Measurements from ENCODE around the gene ZNF614. TPM values are rescaled to one million over a fixed set of nuclear protein-coding genes. Genes with fewer than 3 reads are reported as not detected.
"Not testable (repeated sequence)": the region's sequence is repeated elsewhere in the genome, so short reads cannot be mapped to it uniquely, and the experiment has no call there.

Gene ZNF614
- total RNA-seq, 2 donors from 2014 or later, result 7.2 to 14.7 TPM

- H3K27me3 Mint-ChIP-seq, result no peaks in the 10 kb centered on the region
- H3K27ac Mint-ChIP-seq, result no peak overlapping the region
- peaks cover 76% of the 10 kb centered on the region for H3K36me3 Mint-ChIP-seq
- H3K9me3 Mint-ChIP-seq, result peaks cover 23% of the 10 kb centered on the region
- ATAC-seq (no peak), DNase-seq (ENCODE audit: low spot score) (no peak)
- no peak overlapping the region for H3K4me3 Mint-ChIP-seq
- H3K4me1 Mint-ChIP-seq (ENCODE audit: low read depth in 2 of 2), result peaks cover 0 to 11% of the 10 kb centered on the region in 2 donors
These were observed 50.8 kb downstream of the ZNF614 start for GRCh38 chr19:51977346-51977745.

- DNase-seq (ENCODE audit: low spot score) (no peak), ATAC-seq (no peak)
- H3K27me3 Mint-ChIP-seq, result no peaks in the 10 kb centered on the region
- no peak overlapping the region for H3K4me3 Mint-ChIP-seq
- H3K27ac Mint-ChIP-seq, result no peak overlapping the region
- peaks cover 25% of the 10 kb centered on the region for H3K9me3 Mint-ChIP-seq
- peaks cover 0 to 11% of the 10 kb centered on the region in 2 donors for H3K4me1 Mint-ChIP-seq (ENCODE audit: low read depth in 2 of 2)
- peaks cover 78% of the 10 kb centered on the region for H3K36me3 Mint-ChIP-seq
These were observed 51.3 kb downstream of the ZNF614 start for GRCh38 chr19:51976852-51977251.

GRCh38 chr19:51975787-51976186 is 52.4 kb downstream of the ZNF614 start:
- not testable (repeated sequence) for H3K4me3 Mint-ChIP-seq; H3K27ac Mint-ChIP-seq; H3K27me3 Mint-ChIP-seq; H3K4me1 Mint-ChIP-seq (ENCODE audit: low read depth in 2 of 2); DNase-seq (ENCODE audit: low spot score); ATAC-seq
- H3K9me3 Mint-ChIP-seq, result peaks cover 25% of the 10 kb centered on the region
- peaks cover 80% of the 10 kb centered on the region for H3K36me3 Mint-ChIP-seq

- H3K36me3 Mint-ChIP-seq, result peaks cover 74% of the 10 kb centered on the region
- peaks cover 28% of the 10 kb centered on the region for H3K9me3 Mint-ChIP-seq
- ATAC-seq (no peak), DNase-seq (ENCODE audit: low spot score) (no peak)
- H3K27ac Mint-ChIP-seq, result no peak overlapping the region
- no peak overlapping the region for H3K4me3 Mint-ChIP-seq
- H3K27me3 Mint-ChIP-seq, result no peaks in the 10 kb centered on the region
- peaks cover 0 to 3% of the 10 kb centered on the region in 2 donors for H3K4me1 Mint-ChIP-seq (ENCODE audit: low read depth in 2 of 2)
These were observed 56.6 kb downstream of the ZNF614 start for GRCh38 chr19:51971624-51972023.

GRCh38 chr19:51970718-51971117 is 57.5 kb downstream of the ZNF614 start:
- no peak overlapping the region for H3K4me3 Mint-ChIP-seq
- no peak for DNase-seq (ENCODE audit: low spot score)
- peaks cover 26% of the 10 kb centered on the region for H3K9me3 Mint-ChIP-seq
- no peak for ATAC-seq
- peaks cover 0 to 3% of the 10 kb centered on the region in 2 donors for H3K4me1 Mint-ChIP-seq (ENCODE audit: low read depth in 2 of 2)
- no peak overlapping the region for H3K27ac Mint-ChIP-seq
- H3K27me3 Mint-ChIP-seq, result no peaks in the 10 kb centered on the region
- peaks cover 72% of the 10 kb centered on the region for H3K36me3 Mint-ChIP-seq

GRCh38 chr19:51965583-51965982 is 62.6 kb downstream of the ZNF614 start:
- H3K36me3 Mint-ChIP-seq, result peaks cover 72% of the 10 kb centered on the region
- H3K4me1 Mint-ChIP-seq (ENCODE audit: low read depth in 2 of 2), result peaks cover 0 to 3% of the 10 kb centered on the region in 2 donors
- no peak overlapping the region for H3K4me3 Mint-ChIP-seq
- peaks cover 34% of the 10 kb centered on the region for H3K9me3 Mint-ChIP-seq
- ATAC-seq (no peak), DNase-seq (ENCODE audit: low spot score) (no peak)
- H3K27ac Mint-ChIP-seq, result no peak overlapping the region
- H3K27me3 Mint-ChIP-seq, result no peaks in the 10 kb centered on the region

Other genes with a start within 250 kb of the ZNF614 start
- not detected for gene FPR3, start 233.2 kb downstream of the ZNF614 start, total RNA-seq
- 1 to 10 TPM; 8.1 to 9.8 TPM for gene ZNF577, start 140.4 kb downstream of the ZNF614 start, total RNA-seq
- 10 to 100 TPM; 10.0 to 14.0 TPM for gene ZNF649, start 123.4 kb downstream of the ZNF614 start, total RNA-seq
- gene ZNF613, start 100.9 kb downstream of the ZNF614 start, total RNA-seq, result 1 to 10 TPM; 4.8 to 6.0 TPM
- 10 to 100 TPM in 1 of 2 donors, 1 to 10 TPM in 1; 9.4 to 16.9 TPM for gene ZNF350, start 41.5 kb downstream of the ZNF614 start, total RNA-seq
- gene ZNF615, start 20.2 kb downstream of the ZNF614 start, total RNA-seq, result 10 to 100 TPM in 1 of 2 donors, 1 to 10 TPM in 1; 6.8 to 12.9 TPM
- 10 to 100 TPM; 14.6 to 22.5 TPM for gene ZNF432, start 20.5 kb upstream of the ZNF614 start, total RNA-seq
- gene ZNF841, start 67.4 kb upstream of the ZNF614 start, total RNA-seq, result 10 to 100 TPM; 36.5 to 43.0 TPM
- 1 to 10 TPM; 4.8 to 7.8 TPM for gene ZNF616, start 111.6 kb upstream of the ZNF614 start, total RNA-seq
- gene ZNF836, start 143.2 kb upstream of the ZNF614 start, total RNA-seq, result 10 to 100 TPM in 1 of 2 donors, 1 to 10 TPM in 1; 8.3 to 12.9 TPM
- gene PPP2R1A, start 161.7 kb upstream of the ZNF614 start, total RNA-seq, result 100 to 1,000 TPM; 241 to 252 TPM
- gene ZNF766, start 241.2 kb upstream of the ZNF614 start, total RNA-seq, result 10 to 100 TPM; 13.3 to 18.1 TPM